Spinal cord (tissue), 10 donors: ENCODE measurements around the gene MED15. TPM values are rescaled to one million over a fixed set of nuclear protein-coding genes. Genes with fewer than 3 reads are reported as not detected.
"Not testable (repeated sequence)": the region's sequence is repeated elsewhere in the genome, so short reads cannot be mapped to it uniquely, and the experiment has no call there.

Experiments used
- DNase-seq, 6 donors: peaks; one replicate each; pipeline versions ENCODE4 v3.0.0 to v3.0.0-alpha.2; 2013 to 2015; ENCODE audit warnings: low spot score in 6 of 6, low read depth in 4 of 6
- H3K27ac ChIP-seq: one replicate; pipeline ENCODE4 v1.5.1; 2013; ENCODE audit warnings: low read depth, low read length, control low read depth
- H3K27me3 ChIP-seq: one replicate; pipeline ENCODE4 v1.6.1; 2013; ENCODE audit warnings: low read length; ENCODE audit not compliant: control insufficient read depth, insufficient read depth
- H3K36me3 ChIP-seq: one replicate; pipeline ENCODE4 v1.6.1; 2013; ENCODE audit warnings: low read length; ENCODE audit not compliant: control insufficient read depth, insufficient read depth
- H3K4me1 ChIP-seq: one replicate; pipeline ENCODE4 v1.6.1; 2013; ENCODE audit warnings: low read length; ENCODE audit not compliant: control insufficient read depth, insufficient read depth
- H3K4me3 ChIP-seq: one replicate; pipeline ENCODE4 v1.5.1; 2013; ENCODE audit warnings: low read depth, low read length, control low read depth
- H3K9me3 ChIP-seq: one replicate; pipeline ENCODE4 v1.6.1; 2013; ENCODE audit warnings: low read length; ENCODE audit not compliant: control insufficient read depth, insufficient read depth
- WGBS: methylation state at CpG from one replicate; pipeline ENCODE4 v1.1.5; 2013; ENCODE audit warnings: missing lambda C conversion rate; ENCODE audit not compliant: insufficient coverage; 5-methylcytosine and 5-hydroxymethylcytosine counted together
- polyA plus RNA-seq, 2 donors: library from polyadenylated mRNA; unstranded; fragments of 120-200 nt; gene quantifications; one replicate each; pipeline ENCODE4 v1.2.1, GENCODE V29; 2013; ENCODE audit not compliant: insufficient read length in 2 of 2
- total RNA-seq, 2 donors: library from RNA; depleted of rRNA in 1 of 2; stranded (reverse); fragments of 120-200 nt in 1 of 2; fragments of >200 nt in 1 of 2; gene quantifications; one replicate each; pipeline versions ENCODE4 v1.2.3 to v1.2.4, GENCODE V29; 2013 to 2014
- donor health status: healthy.

MED15 gene
- total and polyA plus RNA-seq, 4 donors, result 16.1 to 67.8 (median 36.4) TPM

GRCh38 chr22:20508067-20508755 is 801 bp downstream of the MED15 start:
- not testable (repeated sequence) for DNase-seq, H3K9me3 ChIP-seq, H3K27me3 ChIP-seq, H3K36me3 ChIP-seq
- peak overlapping the region; percentile 55 for H3K4me3 ChIP-seq
- H3K4me1 ChIP-seq, result peaks cover 25% of the 10 kb centered on the region
- H3K27ac ChIP-seq, result peak overlapping the region; percentile 92
- WGBS, result 0% methylated on average over 18 of the region's 21 CpGs

DNA sequence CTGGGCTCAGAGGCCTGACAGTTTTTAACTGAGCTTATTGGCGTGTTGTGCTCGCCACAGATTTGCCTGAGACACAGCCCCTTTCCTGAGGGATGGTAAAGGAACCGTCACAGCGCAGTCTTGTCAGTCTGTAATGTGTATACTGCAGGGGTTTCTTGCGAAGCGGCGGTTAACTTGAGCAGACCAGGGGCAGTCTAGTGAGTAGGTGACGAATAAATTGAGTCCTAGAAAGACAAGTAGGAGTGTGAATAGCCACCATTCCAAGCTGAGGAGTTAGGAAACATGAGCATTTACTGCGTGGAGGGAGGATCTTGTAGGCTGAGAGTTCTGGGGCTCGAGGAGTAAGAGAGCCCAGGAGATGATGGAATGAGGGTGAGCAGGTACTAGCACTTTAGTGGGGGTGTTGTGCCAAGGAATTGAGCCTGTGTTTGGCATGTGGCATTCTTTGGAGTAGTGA is 1.4 kb downstream of the MED15 start:
- Histone ChIP-seq H3K9me3 (no peaks in the 10 kb centered on the region), H3K4me1 (peaks cover 25% of the 10 kb centered on the region), H3K27ac (peak overlapping the region; percentile 59), H3K4me3 (peak overlapping the region; percentile 20), H3K36me3 (peaks cover 4% of the 10 kb centered on the region), H3K27me3 (no peaks in the 10 kb centered on the region)
- no peak for DNase-seq
- 63% methylated on average over 9 of the region's 10 CpGs for WGBS

- peak overlapping the region; percentile 20 for H3K4me3 ChIP-seq
- DNase-seq, result peak in 1 of 6 donors; percentile 60
- no peaks in the 10 kb centered on the region for H3K9me3 ChIP-seq
- peaks cover 25% of the 10 kb centered on the region for H3K4me1 ChIP-seq
- H3K36me3 ChIP-seq, result peaks cover 6% of the 10 kb centered on the region
- H3K27me3 ChIP-seq, result no peaks in the 10 kb centered on the region
- H3K27ac ChIP-seq, result peak overlapping the region; percentile 59
- 35% methylated on average over 5 of the region's 7 CpGs for WGBS
Measured at GRCh38 chr22:20509344-20510047, 2.1 kb downstream of the MED15 start.

GRCh38 chr22:20510811-20511577 is 3.6 kb downstream of the MED15 start:
- WGBS, result no CpG with 5 or more reads among the region's 10 CpGs
- H3K4me3 ChIP-seq, result no peak overlapping the region
- no peaks in the 10 kb centered on the region for H3K27me3 ChIP-seq
- H3K36me3 ChIP-seq, result peaks cover 14% of the 10 kb centered on the region
- no peaks in the 10 kb centered on the region for H3K9me3 ChIP-seq
- DNase-seq, result no peak
- no peak overlapping the region for H3K27ac ChIP-seq
- H3K4me1 ChIP-seq, result peaks cover 25% of the 10 kb centered on the region

- no peak for DNase-seq
- WGBS, result no CpG with 5 or more reads among the region's 4 CpGs
- Histone ChIP-seq H3K4me3 (no peak overlapping the region), H3K36me3 (peaks cover 16% of the 10 kb centered on the region), H3K27ac (no peak overlapping the region), H3K9me3 (no peaks in the 10 kb centered on the region), H3K27me3 (no peaks in the 10 kb centered on the region), H3K4me1 (peaks cover 22% of the 10 kb centered on the region)
Measured at GRCh38 chr22:20511578-20512229, 4.3 kb downstream of the MED15 start.

DNA sequence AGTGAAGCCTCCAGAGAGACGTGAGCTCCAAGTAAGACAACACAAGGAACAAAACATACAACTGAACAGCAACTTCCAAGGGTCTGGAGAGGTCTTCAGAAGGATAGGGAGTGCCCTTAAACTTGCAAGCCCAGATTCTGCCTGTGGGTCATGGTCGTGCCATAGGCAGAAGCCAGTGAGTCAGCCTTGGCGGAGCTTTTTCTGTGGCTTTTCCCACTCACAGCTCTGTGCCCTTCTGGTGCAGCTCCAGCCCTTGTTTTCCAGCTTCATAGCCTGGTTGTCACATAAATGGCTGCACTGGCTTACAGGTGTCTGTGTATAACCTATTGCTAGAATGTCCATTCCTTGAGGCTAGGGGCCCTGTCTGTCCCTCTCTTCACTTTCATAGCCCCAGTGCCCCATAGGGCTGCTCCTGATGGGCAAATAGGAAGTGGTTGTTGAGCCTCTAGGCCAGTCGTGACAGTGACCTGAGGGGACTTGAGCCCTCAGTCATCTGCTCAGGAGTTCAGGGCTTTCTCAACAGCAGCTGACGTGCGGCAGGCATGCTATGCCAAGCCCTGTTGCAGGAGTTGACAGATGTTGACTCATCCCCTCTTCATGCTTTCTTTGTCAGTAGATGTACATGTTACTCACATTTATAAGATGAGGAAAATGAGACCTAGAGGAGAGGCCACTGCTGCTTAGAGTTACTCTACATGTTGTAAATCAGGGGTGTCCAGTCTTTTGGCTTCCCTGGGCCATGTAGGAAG is 7.4 kb downstream of the MED15 start:
- 88% methylated on average over 5 of the region's 6 CpGs for WGBS
- H3K4me3 ChIP-seq, result no peak overlapping the region
- H3K36me3 ChIP-seq, result peaks cover 31% of the 10 kb centered on the region
- no peaks in the 10 kb centered on the region for H3K9me3 ChIP-seq
- no peak overlapping the region for H3K27ac ChIP-seq
- DNase-seq, result no peak
- no peaks in the 10 kb centered on the region for H3K27me3 ChIP-seq
- peaks cover 8% of the 10 kb centered on the region for H3K4me1 ChIP-seq

GRCh38 chr22:20516399-20516798 is 9.0 kb downstream of the MED15 start:
- 60% methylated on average over 2 of the region's 2 CpGs for WGBS
- Histone ChIP-seq H3K9me3 (no peaks in the 10 kb centered on the region), H3K36me3 (peaks cover 42% of the 10 kb centered on the region), H3K27me3 (no peaks in the 10 kb centered on the region), H3K4me1 (peaks cover 11% of the 10 kb centered on the region), H3K4me3 (no peak overlapping the region), H3K27ac (no peak overlapping the region)
- DNase-seq, result no peak

- H3K27me3 ChIP-seq, result no peaks in the 10 kb centered on the region
- H3K4me1 ChIP-seq, result peaks cover 11% of the 10 kb centered on the region
- H3K9me3 ChIP-seq, result no peaks in the 10 kb centered on the region
- no peak for DNase-seq
- H3K4me3 ChIP-seq, result no peak overlapping the region
- H3K36me3 ChIP-seq, result peaks cover 42% of the 10 kb centered on the region
- H3K27ac ChIP-seq, result no peak overlapping the region
- WGBS, result 67% methylated on average over 1 of the region's 4 CpGs
Measured at GRCh38 chr22:20517422-20517821, 10.0 kb downstream of the MED15 start.
